ENCODE data around the gene USP12.
A peak's percentile ranks its signal among the peaks of the same experiment; 100 is the strongest.
"Not testable (repeated sequence)": the region's sequence is repeated elsewhere in the genome, so short reads cannot be mapped to it uniquely, and the experiment has no call there.

The USP12 gene, protein sequence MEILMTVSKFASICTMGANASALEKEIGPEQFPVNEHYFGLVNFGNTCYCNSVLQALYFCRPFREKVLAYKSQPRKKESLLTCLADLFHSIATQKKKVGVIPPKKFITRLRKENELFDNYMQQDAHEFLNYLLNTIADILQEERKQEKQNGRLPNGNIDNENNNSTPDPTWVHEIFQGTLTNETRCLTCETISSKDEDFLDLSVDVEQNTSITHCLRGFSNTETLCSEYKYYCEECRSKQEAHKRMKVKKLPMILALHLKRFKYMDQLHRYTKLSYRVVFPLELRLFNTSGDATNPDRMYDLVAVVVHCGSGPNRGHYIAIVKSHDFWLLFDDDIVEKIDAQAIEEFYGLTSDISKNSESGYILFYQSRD

DNA sequence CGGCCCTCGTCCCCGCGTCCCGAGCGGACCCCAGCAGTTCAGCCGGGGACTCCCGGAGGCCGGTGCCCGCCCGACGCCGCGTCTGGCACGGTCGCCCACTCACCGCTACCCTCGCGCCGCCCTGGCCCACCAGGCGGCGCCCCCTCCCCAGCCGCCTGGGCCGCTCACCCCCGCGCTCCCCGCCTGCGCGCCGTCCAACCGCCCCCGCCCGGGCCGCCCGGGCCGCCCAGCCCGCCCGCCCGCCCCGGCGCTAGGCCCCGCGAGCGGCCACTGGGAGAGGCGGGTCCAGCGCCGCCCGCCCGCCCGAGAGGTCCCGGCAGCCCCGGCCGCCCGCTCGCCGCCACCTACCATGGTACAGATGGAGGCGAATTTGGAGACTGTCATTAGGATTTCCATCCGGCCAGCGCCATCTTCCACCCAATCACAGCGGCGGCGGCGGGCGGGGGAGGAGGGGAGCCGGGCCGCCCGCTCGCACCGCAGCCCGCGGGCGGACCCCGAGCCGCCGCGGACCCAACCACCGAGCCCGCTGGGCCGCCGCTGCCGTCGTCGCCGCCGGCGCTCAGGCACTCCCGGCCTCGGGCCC, at the start of gene USP12:
USP12 (minus strand) TSS at position 568 of the 583 bp plus-strand sequence; CDS start at position 396, 172 bp downstream.
- peak; percentile 41 for DNase-seq

DNA sequence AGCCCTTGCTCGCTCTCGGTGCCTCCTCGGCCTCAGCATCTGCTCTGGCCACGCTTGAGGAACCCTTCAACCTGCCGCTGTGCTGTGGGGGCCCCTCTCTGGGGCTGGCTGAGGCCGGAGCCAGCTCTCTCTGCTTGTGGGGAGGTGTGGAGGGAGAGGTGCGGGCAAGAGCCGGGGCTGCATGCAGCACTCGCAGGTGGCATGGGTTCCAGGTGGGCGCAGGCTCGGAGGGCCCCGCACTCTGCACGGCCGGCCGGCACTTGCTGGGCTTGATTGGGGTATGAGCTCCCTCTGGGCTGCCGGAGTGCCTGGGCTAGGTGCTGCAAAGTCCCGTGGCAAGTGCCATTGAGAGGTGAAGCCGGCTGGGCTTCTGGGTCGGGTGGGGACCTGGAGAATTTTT, 48.0 kb upstream of the USP12 start:
- DNase-seq, result no peak

- not testable (repeated sequence) for DNase-seq
These were observed 47.2 kb upstream of the USP12 start for GRCh38 chr13:27218861-27219260.

- DNase-seq, result peak; percentile 29
These were observed 46.2 kb upstream of the USP12 start for GRCh38 chr13:27217791-27218190.

- not testable (repeated sequence) for DNase-seq
These were observed 41.8 kb upstream of the USP12 start for GRCh38 chr13:27213386-27213785.

GRCh38 chr13:27211771-27212364, 40.3 kb upstream of the USP12 start:
- no peak for DNase-seq

DNA sequence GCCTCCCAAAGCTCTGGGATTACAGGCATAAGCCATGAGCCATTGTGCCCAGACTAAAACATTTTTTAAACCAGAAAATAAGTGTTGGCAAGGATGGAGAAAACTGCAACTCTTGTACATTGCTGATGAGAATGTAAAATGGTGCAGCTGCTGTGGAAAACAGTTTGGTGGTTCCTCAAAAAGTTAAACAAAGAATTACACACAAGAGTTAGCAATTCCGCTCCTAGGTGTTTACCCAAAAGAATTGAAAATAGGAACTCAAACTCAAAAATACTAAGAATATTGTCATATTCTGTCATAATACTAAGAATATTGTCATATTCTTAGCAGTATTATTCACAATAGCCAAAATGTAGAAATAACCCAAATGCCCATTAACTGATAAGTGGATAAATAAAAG, 39.7 kb upstream of the USP12 start:
- DNase-seq, result no peak

- DNase-seq, result no peak
These were observed 36.9 kb upstream of the USP12 start for GRCh38 chr13:27208514-27208913.

DNA sequence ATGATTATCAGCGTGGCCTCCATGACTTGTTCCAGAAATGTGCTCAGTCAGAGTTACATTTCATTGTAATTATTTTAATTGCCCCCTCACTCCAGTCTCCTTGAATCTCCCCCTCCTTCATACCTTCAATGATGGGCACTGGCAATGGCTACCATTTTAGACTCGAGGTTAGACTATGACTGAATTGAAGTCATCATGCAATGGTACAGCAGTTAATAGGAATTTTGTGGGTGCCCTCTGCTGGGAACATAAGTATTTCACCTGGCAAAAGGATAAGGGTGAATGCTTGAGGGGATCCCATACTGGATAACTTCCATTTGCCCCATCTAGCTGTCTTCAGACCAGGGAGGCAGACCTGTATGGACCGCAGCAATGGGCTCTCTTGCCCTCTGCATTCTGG, 32.2 kb upstream of the USP12 start:
- DNase-seq, result peak; percentile 44

DNA sequence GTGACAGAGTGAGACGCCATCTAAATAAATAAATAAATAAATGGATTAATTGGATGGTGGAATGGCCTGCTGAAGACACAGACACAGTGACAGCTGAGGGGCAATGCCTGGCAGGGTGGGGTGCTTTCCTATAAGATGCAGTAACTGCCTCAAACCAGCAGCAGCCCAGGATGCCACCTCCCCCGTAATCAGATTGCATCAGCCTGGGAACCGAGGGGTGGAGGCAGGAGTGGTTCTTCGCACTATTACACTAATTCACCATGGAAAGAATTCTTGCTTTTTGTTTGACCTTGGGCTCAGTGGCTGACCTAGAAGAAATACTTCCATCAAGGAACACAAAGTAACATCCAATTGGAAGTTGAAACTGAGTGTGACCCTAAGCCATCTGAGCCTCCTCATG, 31.6 kb upstream of the USP12 start:
- no peak for DNase-seq

DNA sequence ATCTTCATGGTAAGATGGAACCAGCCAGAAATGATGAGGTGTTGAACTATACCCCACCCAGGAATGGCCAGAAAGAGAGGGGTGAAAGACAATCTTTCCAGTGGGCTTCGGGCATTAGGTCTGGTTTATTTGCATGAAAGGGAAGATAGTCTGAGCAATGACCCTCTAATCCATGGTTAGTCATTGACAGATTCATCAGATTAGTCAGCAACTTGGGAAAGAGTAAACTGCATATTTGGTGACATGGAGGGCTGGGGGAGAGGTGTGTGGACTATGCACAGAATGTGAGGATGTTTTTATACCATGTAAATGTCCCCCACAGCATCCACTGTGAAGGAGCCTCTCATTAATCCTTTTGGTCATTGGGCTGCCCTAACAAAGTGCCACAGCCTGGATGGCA, 30.1 kb upstream of the USP12 start:
- no peak for DNase-seq

- no peak for DNase-seq
These were observed 28.9 kb upstream of the USP12 start for GRCh38 chr13:27200413-27201070.

DNA sequence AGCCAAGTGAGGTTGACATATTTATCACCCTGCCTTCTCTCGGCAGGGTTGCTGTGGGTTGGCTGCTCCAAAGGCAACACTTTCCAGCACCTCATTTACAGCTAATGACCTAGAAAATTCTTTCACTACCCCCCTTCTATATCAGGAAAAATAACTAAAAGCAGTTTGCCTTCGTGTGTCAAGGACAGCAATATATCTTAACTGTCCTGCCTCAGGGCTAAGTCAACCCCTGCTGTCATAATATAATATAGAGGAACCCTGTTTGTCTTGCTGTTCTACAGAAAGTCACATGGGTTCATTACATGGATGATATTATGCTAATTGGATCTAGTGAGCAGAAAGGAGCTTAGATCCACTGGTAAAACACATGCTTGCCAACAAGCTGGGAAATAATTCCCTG, 28.1 kb upstream of the USP12 start:
- no peak for DNase-seq

- DNase-seq, result no peak
These were observed 27.6 kb upstream of the USP12 start for GRCh38 chr13:27199211-27199610.

DNA sequence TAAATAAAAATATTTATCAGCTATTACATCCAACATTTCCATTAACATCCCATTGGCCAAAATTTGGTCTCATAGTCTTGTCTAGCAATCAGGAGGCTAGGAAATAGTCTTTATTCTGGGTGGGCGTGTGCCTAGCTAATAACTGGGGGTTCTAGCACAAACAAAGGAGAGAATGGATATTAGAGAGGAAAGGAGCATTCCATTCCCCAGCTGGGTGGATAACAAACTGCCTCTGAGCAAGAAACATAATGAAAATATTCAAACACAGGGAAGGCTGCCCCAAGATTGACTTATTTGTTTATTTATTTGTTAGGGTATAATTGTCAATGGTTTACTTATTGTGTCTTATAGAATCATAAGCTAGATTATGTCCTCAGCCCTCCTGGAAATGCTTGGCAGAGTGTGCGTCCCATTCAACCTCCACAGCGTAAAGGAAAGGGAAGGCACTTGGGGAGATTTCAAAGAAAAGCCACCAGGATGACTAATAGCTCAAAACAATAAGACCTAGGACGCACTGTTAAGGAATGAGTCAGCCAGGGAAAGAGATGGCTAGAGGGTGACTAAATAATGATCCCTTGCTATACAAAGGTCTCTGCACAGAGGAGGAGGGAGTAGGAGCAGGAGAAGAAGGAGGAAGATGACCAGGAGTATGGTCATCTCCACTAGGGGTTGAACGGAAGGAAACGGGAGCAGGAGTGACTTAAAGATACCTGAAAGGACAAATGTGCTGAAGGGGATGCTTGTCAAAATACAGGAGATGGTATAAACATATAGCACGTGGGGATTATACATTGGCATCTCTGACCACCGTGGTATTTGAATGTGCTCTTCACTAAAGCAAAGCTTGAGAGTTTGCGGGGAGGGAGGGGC, 23.5 kb upstream of the USP12 start:
- DNase-seq, result peak; percentile 74

DNA sequence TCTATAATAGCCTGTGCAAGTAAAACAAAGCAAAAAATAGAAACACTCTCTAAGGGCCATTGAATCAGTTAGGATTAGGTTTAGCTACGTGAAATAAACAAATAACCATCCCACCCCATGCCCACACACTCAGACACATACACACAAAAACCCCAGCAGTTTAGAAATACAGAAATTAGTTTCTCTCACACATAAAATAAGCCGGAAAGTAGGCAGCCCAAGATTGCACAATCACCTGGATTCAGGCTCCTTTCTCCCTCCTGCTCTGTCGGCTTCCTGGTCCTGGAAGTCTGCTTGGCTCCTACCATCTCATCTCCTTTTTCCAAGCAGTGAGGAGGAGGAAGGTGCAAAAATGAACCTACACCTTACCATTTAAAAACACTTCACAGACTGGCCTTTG, 22.6 kb upstream of the USP12 start:
- DNase-seq, result no peak

DNA sequence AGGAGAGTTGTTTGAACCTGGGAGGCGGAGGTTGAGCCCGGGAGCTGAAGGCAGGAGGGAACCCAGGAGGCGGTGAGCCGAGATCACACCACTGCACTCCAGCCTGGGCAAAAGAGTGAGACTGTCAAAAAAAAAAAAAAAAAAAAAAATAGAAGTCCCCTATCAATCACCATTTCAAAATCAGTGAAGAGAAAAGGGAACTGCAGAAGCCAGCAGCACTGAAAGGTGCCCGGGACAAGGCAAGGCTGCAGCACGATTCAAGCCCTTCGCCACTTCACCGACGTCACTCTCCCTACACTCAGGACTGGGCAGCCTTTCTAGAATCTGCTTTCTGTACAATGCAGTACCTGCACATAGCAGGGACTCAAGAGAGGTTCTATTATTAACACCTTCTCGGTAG, 21.9 kb upstream of the USP12 start:
- no peak for DNase-seq

- no peak for DNase-seq
These were observed 21.4 kb upstream of the USP12 start for GRCh38 chr13:27192973-27193372.

- not testable (repeated sequence) for DNase-seq
These were observed 20.8 kb upstream of the USP12 start for GRCh38 chr13:27192367-27192766.

GRCh38 chr13:27189192-27189591, 17.6 kb upstream of the USP12 start:
- no peak for DNase-seq

DNA sequence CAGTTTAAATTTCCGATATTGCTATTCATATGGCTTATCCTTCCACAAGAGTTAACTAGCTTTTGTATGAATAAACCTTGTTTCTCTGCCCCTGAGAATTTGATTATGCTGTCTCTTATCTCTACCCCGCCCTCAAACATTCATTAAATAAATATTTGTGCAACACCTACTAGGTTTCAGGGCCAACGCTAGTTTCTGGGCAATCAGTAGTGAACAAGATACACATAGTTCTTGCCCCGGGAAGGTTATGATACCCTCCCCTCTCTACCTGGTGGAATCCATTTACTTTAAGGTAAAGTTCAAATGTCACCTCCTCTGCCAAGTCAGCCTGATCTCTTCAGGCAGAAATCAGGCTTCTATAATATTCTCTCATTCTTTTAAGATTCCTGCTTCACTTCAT, 16.6 kb upstream of the USP12 start:
- DNase-seq, result no peak

GRCh38 chr13:27186295-27186694, 14.7 kb upstream of the USP12 start:
- no peak for DNase-seq
